Stomach (tissue), 4 donors: Measurements from ENCODE around the gene THAP7.

Experiments
- EP300 ChIP-seq: sonication (generic); formaldehyde crosslinking; IDR thresholded peaks from one replicate; pipeline ENCODE4 v1.6.1; 2017; ENCODE audit warnings: antibody characterized with exemption
- POLR2A ChIP-seq, 4 donors: fragments of 450-650 bp; IDR thresholded peaks; one replicate each; pipeline ENCODE4 v1.6.1; 2016; ENCODE audit warnings: antibody characterized with exemption in 4 of 4, control low read depth in 2 of 4, mild to moderate bottlenecking in 1 of 4, moderate library complexity in 1 of 4
- TF ChIP-seq, protein P1 (sequence below), 7 experiments: fragments of 450-650 bp in 4 of 7; fragments of 200-600 bp in 3 of 7; sonication (generic) in 3 of 7; IDR thresholded peaks; one replicate each; pipeline ENCODE4 v1.5.1; 2016 to 2019; ENCODE audit warnings: antibody characterized with exemption in 7 of 7, control low read depth in 2 of 7, mild to moderate bottlenecking in 1 of 7

DNA sequence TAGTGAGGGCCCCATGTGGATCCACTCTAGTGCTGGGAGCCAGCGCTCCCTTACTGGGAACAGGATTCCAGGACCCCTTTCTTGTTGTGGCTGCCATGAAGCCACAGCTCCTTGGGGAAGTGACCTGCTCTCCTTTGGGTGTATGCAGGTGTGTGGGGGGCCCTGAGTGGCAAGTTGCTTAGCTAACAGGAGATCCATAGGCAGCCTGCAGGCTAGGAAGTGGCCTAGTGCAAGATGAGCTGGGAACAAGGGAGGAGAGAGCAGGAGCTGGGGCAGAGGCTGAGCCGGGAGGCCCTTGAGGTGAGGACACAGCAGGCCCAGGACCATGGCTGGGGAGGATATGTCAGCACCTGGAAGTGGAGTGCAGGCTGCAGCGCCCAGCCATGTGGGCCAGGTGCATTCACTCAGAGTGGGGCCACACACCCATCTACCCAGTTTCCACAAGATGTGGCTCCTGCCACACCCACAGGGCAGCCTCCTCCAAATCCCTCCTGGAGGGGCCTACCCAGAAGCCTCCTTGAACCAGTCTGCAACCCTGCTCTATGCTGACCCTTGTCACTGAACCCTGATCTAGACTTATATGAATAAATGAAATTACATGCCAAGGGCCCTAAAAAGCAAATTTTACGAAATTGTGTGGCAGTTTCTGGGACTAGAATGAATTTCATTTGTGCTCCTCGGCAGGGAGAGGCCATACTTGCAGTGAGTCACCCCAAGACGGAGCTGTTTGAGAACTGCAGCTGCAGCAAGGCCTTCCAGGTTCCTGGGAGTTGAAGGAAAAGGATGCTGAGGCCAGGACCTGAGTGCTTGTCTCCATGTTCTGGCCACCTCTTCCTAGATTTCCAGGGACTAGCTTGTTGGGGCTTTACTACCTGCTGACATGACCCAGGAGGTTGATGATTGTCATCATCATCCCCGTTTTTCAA is 3.2 kb downstream of the THAP7 start:
- TF ChIP-seq, protein P1, sequence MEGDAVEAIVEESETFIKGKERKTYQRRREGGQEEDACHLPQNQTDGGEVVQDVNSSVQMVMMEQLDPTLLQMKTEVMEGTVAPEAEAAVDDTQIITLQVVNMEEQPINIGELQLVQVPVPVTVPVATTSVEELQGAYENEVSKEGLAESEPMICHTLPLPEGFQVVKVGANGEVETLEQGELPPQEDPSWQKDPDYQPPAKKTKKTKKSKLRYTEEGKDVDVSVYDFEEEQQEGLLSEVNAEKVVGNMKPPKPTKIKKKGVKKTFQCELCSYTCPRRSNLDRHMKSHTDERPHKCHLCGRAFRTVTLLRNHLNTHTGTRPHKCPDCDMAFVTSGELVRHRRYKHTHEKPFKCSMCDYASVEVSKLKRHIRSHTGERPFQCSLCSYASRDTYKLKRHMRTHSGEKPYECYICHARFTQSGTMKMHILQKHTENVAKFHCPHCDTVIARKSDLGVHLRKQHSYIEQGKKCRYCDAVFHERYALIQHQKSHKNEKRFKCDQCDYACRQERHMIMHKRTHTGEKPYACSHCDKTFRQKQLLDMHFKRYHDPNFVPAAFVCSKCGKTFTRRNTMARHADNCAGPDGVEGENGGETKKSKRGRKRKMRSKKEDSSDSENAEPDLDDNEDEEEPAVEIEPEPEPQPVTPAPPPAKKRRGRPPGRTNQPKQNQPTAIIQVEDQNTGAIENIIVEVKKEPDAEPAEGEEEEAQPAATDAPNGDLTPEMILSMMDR (IDR thresholded peaks at IDR 0.05), result no peak
- TF ChIP-seq EP300 (no peak), POLR2A (IDR thresholded peaks at IDR 0.05) (no peak)
